ENCODE results near the gene NCKIPSD. TPM values are rescaled to one million over a fixed set of nuclear protein-coding genes. Genes with fewer than 3 reads are reported as not detected.

Gene NCKIPSD
- total RNA-seq, result 20.1 and 44.0 TPM in 2 replicates

GRCh38 chr3:48685603-48686511, at the start of gene NCKIPSD:
Gene NCKIPSD, minus strand, starts transcription at chr3:48685915. Its CDS starts 108 bp downstream, at chr3:48685807.

GRCh38 chr3:48716982-48717746, 31.4 kb upstream of the NCKIPSD start, which contains the start of gene IP6K2:
Gene IP6K2, minus strand, starts transcription at chr3:48717221. Its CDS starts 21,930 bp downstream, at chr3:48695291.

GRCh38 chr3:48662753-48663488, 22.8 kb downstream of the NCKIPSD start, which contains the start of gene CELSR3:
Gene CELSR3, minus strand, starts transcription at chr3:48662886. Its CDS starts 252 bp downstream, at chr3:48662634.

GRCh38 chr3:48635222-48636021, 50.3 kb downstream of the NCKIPSD start, which contains the start of gene SLC26A6:
Gene SLC26A6, minus strand, starts transcription at chr3:48635461. Its CDS starts 68 bp downstream, at chr3:48635393.

Other genes with a start within 250 kb of the NCKIPSD start
- gene CCDC51, start 245.8 kb downstream of the NCKIPSD start, total RNA-seq, result 15.4 and 23.6 TPM in 2 replicates
- 416 and 436 TPM in 2 replicates for gene TMA7, start 245.7 kb downstream of the NCKIPSD start, total RNA-seq
- 4.2 and 5.2 TPM in 2 replicates for gene ATRIP, start 239.2 kb downstream of the NCKIPSD start, total RNA-seq
- 153 and 189 TPM in 2 replicates for gene SHISA5, start 181.7 kb downstream of the NCKIPSD start, total RNA-seq
- gene PFKFB4, start 129.1 kb downstream of the NCKIPSD start, total RNA-seq, result 5.5 and 15.9 TPM in 2 replicates
- 0.09 TPM in 1 of 2 replicates, not detected in the other for gene UCN2, start 122.1 kb downstream of the NCKIPSD start, total RNA-seq
- gene COL7A1, start 90.6 kb downstream of the NCKIPSD start, total RNA-seq, result 11.7 and 14.5 TPM in 2 replicates
- 166 and 222 TPM in 2 replicates for gene UQCRC1, start 76.3 kb downstream of the NCKIPSD start, total RNA-seq
- not detected in 2 replicates for gene TMEM89, start 64.1 kb downstream of the NCKIPSD start, total RNA-seq
- 18.0 and 29.3 TPM in 2 replicates for gene SLC26A6, start 50.5 kb downstream of the NCKIPSD start, total RNA-seq
- 1.8 and 2.2 TPM in 2 replicates for gene CELSR3, start 23.0 kb downstream of the NCKIPSD start, total RNA-seq
- gene IP6K2, start 31.3 kb upstream of the NCKIPSD start, total RNA-seq, result 57.9 and 73.9 TPM in 2 replicates
- gene PRKAR2A, start 162.0 kb upstream of the NCKIPSD start, total RNA-seq, result 16.3 and 27.3 TPM in 2 replicates
- 9.0 and 16.6 TPM in 2 replicates for gene SLC25A20, start 213.0 kb upstream of the NCKIPSD start, total RNA-seq
- 48.7 and 60.4 TPM in 2 replicates for gene ARIH2, start 232.9 kb upstream of the NCKIPSD start, total RNA-seq

Measured in pericardium fibroblast (primary cell).